Psoas muscle (tissue), 8 donors: Measurements from ENCODE around the gene AGXT. TPM values are rescaled to one million over a fixed set of nuclear protein-coding genes. Genes with fewer than 3 reads are reported as not detected.

Experiments used
- ATAC-seq, 4 donors: fragments of 200-7000 bp; cut with Tn5 transposase; one replicate each; pipeline ENCODE4 v1.9.1; 2020; ENCODE audit warnings: moderate library complexity in 3 of 4, mild to moderate bottlenecking in 2 of 4
- DNase-seq, 2 donors: peaks; one replicate each; pipeline ENCODE4 v3.0.0-alpha.2; 2020
- H3K27ac ChIP-seq: fragments of 200-600 bp; one replicate; pipeline ENCODE4 v1.8.0; 2022
- H3K27me3 ChIP-seq, 3 donors: fragments of 200-600 bp in 1 of 3; one replicate each; pipeline versions ENCODE4 v1.6.1 to v1.8.0; 2013 to 2022; ENCODE audit warnings: low read length in 2 of 3, mild to moderate bottlenecking in 2 of 3, moderate library complexity in 1 of 3; ENCODE audit not compliant: insufficient read depth in 3 of 3
- H3K36me3 ChIP-seq, 2 donors: fragments of 200-600 bp in 1 of 2; one replicate each; pipeline versions ENCODE4 v1.6.1 to v1.8.0; 2013 to 2022; ENCODE audit warnings: low read depth in 1 of 2, mild to moderate bottlenecking in 1 of 2, moderate library complexity in 1 of 2; ENCODE audit not compliant: insufficient read depth in 1 of 2
- H3K4me1 ChIP-seq: fragments of 200-600 bp; one replicate; pipeline ENCODE4 v1.8.0; 2022
- H3K4me3 ChIP-seq: fragments of 200-600 bp; one replicate; pipeline ENCODE4 v1.8.0; 2022; ENCODE audit warnings: mild to moderate bottlenecking
- H3K9me3 ChIP-seq: fragments of 200-600 bp; one replicate; pipeline ENCODE4 v1.8.0; 2022
- CTCF ChIP-seq: fragments of 200-600 bp; IDR thresholded peaks from one replicate; pipeline ENCODE4 v1.8.0; 2022; ENCODE audit warnings: antibody characterized with exemption
- WGBS, 3 donors: extraction: QIAGEN DNeasy Blood & Tissue Kit; methylation state at CpG; one replicate each; pipeline versions ENCODE4 v1.1.6 to v1.1.7; 2013; 5-methylcytosine and 5-hydroxymethylcytosine counted together
- intact Hi-C, 2 donors: fragments of 100-400 bp; cut with DNase I; formaldehyde crosslinking; loops; one replicate each; pipeline versions ENCODE4 v1.11.0 to v1.14.2; 2022
- polyA plus RNA-seq, 3 donors: library from polyadenylated mRNA; stranded (reverse); fragments of 200-250 nt; gene quantifications; one replicate each; pipeline ENCODE4 v1.2.3, GENCODE V29; 2013
- total RNA-seq, 4 donors: library from RNA; stranded (reverse); fragmentation: NEBNext Ultra II Directional in 2 of 4; extraction: Animal tissue kit (Norgen Biotek cat#: 25700) in 2 of 4; gene quantifications; one replicate each; pipeline versions ENCODE4 v1.2.1 to v1.2.4, GENCODE V29; 2021 to 2023
- donor health status: healthy with polysubstance abuse.
- donor health status: DM: no; HTN: no; CAD: no; lungs with moderate emphysema.
- donor health status: Bipolar disorder and iron deficiency.
- donor health status: healthy.
- donor health status: DM: yes; HTN: yes; CAD: no.
- donor health status: DM: no; HTN: no; CAD: no.
- donor health status: DM: no; HTN: no; CAD: no.
- donor health status: DM: yes; HTN: yes; CAD: no.

AGXT gene
- total and polyA plus RNA-seq, 7 donors: 0.11 to 1.3 (median 0.30) TPM; not detected in 4

- TF ChIP-seq CTCF: no peak
- no peak for DNase-seq
- Histone ChIP-seq H3K27me3 (no peaks in the 10 kb centered on the region), H3K36me3 (no peaks in the 10 kb centered on the region), H3K4me3 (no peak overlapping the region), H3K9me3 (no peaks in the 10 kb centered on the region), H3K27ac (no peak overlapping the region), H3K4me1 (no peaks in the 10 kb centered on the region)
- ATAC-seq: no peak
- whole genome bisulfite sequencing, 3 donors: 89 to 95% (median 94%) methylated on average over 24 to 25 of the region's 25 CpGs
- intact Hi-C loops: no loop called here
Observed at GRCh38 chr2:240869109-240869955, 708 bp downstream of the AGXT start.

DNA sequence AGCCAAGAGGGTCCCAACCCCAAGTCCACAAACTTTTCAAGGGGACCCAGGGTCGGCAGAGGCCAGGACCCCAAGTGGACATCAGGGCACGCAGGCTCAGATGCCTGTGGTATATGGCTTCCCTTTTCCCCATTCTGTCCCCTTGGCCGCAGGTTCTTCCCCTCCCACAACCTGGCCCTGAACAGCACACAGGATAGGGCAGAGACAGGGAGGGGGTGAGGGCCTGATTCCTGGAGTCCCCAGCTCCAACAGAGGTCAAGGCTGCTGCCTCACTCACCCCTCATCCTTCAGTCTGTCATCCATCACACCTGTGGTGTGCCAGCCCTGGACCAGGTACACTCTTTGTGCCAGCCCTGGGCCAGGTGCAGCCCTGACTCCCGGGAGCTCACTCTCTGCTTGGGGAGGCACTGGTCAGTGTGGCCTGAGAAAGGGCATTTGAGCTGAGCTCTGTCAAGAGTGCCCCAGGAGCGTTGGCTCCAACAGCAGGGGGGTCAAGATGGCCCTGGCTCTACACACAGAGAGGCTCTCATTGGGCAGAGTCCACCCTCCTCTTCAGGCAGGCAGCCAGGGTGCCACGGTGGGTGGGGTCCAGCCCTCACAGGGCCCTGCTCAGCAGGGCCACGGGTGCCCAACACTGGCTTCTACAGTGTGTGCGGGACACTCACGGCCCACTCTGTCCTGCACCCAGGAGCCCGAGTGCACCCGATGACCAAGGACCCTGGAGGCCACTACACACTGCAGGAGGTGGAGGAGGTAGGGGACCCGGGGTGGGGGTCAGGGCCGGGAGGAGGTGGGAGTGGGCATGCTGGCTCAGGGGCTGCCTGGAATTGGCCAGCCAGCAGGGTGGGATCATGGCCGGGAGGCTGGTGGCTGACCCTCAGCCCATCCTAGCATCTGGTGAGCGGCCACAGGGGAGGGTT is 1.6 kb downstream of the AGXT start:
- no peaks in the 10 kb centered on the region for H3K9me3 ChIP-seq
- no peaks in the 10 kb centered on the region for H3K4me1 ChIP-seq
- no peaks in the 10 kb centered on the region for H3K36me3 ChIP-seq
- TF ChIP-seq CTCF: no peak
- intact Hi-C loops: no loop called here
- H3K27ac ChIP-seq: no peak overlapping the region
- no peaks in the 10 kb centered on the region for H3K27me3 ChIP-seq
- H3K4me3 ChIP-seq: no peak overlapping the region
- DNase-seq: no peak
- no peak for ATAC-seq
- WGBS, 3 donors: 84 to 88% (median 85%) methylated on average over 15 of the region's 15 CpGs

DNA sequence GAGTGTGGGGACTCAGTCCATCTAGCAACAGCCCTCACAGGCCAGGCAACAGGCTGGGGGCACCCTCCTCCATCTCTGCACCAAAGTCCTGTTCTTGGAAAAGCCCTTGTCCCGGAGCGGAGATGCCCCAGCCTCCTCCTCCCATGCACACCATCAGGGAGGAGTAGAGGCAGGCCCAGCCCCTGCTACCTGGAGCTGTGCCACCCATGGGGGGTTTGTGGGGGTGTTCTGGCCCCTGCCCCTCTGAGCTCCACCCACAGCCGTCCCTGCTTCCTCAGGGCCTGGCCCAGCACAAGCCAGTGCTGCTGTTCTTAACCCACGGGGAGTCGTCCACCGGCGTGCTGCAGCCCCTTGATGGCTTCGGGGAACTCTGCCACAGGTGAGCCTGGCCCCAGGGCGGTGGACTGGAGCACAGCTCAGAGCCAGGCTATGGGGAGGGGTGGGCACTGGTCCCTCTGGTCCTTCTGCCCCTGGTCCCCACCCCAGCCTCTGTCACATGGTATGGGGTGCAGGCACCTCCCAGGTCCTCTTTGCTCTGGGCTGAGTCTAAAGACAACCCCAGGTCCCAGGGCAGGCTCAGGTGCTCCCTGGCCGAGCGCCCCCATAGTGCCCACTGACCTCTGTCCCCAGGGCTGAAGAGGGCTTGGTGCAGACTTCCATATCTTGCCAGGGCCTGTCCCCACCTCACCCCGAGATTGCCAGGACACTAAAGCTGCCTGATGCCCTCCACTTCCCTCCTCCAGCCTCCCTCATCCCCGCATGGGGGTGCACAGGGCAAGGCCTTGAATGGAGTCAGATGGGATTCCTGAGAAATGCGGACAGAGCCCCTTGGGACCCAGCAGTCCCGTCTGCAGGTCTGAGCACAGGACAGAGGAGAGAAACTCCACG is 2.7 kb downstream of the AGXT start:
- no peak for DNase-seq

More for the DNA sequence above, 2.7 kb downstream of the AGXT start:
- Histone ChIP-seq H3K36me3 (no peaks in the 10 kb centered on the region), H3K9me3 (no peaks in the 10 kb centered on the region), H3K27ac (no peak overlapping the region), H3K4me3 (no peak overlapping the region), H3K27me3 (no peaks in the 10 kb centered on the region), H3K4me1 (no peaks in the 10 kb centered on the region)
- 85 to 89% (median 85%) methylated on average over 16 of the region's 16 CpGs for WGBS, 3 donors
- TF ChIP-seq CTCF: no peak
- intact Hi-C loops: no loop called here
- no peak for ATAC-seq
